T-helper 2 cell (primary cell): ENCODE results near the gene VAV2.

Experiments
- DNase-seq, 5 experiments: peaks; one replicate each; pipeline versions ENCODE4 v3.0.0 to v3.0.0-alpha.2; 2012 to 2022

The VAV2 gene

DNA sequence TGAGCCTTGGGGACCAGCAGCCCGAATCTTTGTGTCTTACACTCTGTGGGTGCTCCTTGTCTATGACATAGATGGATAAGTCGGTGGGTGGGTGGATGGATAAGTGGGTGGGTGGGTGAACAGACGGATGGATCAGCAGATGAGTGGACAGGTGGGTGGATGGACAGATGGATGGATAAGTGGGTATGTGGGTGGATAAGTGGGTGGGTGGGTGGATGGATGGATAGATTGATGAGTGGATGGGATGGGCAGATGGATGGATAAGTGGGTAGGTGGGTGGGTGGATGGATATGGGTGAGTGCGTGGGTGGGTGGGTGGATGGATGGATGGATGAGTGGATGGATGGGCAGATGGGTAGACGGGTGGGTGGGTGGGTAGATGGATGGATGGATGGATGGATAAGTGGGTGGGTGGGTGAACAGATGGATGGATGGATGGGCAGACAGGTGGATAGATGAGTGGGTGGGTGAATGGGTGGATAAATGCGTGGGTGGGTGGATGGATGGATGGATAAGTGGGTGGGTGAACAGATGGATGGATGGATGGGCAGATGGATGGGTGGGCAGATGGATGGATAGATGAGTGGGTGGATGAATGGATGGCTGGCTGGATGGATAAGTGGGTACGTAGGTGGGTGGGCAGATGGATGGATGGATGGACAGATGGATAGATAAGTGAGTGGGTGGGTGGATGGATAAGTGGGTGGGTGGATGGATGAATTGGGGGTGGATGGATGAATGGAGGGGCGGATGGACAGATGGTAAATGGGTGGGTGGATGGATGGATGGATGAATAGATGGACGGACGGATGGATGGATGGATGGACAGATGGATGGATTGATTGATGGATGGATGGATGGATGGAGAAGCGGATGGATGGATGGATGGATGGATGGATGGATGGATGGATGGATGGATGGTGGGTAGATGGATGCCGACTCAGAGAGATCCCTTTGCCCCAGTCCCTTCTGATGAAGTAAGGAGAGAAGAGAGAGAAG lies 121.2 kb downstream of the VAV2 start:
- DNase-seq: no peak

DNA sequence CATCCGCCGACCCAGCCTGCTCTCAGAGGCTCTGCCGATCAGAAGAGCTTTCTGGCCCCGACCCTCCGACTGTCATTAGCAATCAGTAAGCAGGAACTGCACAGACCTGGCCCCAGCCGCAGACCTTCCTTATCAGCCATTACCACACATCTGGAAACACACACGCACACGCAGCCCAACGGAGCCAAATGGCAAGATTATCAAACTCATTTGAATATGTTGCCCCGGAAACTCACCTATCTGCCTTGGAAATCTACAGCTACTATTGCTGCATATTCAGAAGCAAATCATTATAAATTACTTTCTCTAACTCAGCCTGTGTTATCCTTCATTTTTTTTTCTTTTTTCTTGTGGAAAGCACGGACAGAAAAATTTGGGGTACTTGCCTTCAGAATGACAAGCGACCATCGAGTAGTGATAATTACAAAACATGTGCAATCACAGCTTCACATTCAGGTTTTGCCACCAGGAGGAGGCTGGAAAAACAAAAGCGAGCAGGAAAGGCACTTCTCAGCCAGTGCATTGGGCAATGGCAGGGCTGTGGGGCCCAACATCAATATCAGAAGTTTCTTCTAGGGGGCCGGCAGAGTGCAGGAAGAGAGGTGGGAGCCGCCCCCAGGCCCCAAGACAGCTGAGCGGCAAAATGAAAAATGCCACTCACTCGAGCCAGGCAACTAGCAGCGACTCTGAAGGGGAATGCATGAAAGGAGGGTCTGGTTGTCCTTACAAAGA lies 122.3 kb downstream of the VAV2 start:
- peak in 2 of 5 experiments; percentile 5 to 92 for DNase-seq

DNA sequence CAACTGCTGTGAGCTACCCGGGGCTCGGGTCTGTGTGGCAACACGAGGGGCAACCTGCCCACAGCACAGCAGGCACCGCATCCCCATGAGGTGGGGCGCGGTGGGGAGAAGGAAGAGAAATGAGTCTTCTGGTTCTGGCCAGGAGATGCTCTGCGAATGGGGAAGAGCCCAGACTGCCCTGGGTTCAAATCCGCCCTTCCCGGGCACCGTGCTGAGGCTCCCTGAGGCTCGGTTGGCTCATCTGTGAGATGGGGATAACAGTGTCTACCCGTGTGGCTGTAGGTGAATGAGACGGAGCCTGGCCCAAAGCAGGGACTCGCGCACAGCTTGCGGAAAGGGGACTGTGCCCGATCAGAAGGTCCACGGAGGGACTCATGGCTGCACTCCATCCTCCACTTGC lies 123.9 kb downstream of the VAV2 start:
- no peak for DNase-seq

DNA sequence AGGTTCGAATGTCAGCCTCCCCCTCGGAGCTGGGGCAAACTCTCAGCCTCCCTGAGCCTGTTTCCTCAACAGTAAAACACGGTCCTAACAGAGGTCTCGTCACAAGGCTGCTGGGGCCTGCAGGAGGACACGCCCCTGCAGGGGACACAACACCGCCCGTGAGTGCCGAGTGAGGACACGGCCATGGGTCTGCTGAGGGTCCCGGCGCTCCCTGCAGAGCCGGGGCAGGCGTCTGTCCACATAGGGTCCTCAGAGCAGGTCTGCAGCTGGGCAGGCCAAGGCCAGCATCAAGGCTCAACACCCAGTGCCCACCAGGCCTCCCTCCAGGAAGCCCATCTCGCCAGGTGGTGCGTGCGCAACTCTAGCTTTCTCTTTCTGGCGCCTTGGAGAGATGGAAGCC lies 125.2 kb downstream of the VAV2 start:
- no peak for DNase-seq

DNA sequence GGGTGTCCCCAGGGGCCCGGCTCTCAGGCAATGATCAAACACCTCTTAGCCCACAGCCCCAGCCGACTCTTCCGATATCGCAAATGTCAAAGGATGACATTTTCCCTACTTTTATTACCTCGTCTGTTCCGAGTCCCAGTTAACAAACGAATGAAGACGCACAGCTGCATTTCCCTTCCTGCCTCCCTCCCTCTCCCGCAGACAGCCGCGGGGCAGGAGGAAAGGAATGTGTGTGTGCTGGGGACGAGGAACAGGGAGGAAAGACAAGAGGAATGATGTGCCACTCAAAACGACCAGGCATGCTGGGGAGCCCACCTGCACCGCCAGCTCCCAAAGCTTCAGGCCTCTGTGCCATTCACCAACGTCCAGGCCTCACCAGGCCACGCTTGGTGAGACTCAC lies 128.1 kb downstream of the VAV2 start:
- no peak for DNase-seq

DNA sequence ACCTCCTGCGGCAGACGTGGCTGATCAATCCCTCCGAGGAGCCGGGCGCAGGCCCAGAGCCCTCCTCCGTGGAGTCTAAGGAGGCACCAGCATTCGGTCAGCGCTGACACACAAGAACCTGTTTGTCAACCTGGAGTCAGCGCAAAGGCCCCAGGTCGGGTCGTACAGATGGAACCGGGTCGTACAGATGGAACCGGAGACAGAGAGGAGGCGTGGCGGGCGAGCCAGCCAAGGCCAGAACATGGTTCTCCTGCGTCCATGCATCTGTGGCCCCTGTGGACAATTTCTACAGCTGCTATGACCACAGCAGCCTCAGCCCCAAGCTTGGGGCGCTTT lies 128.9 kb downstream of the VAV2 start:
- DNase-seq: no peak

DNA sequence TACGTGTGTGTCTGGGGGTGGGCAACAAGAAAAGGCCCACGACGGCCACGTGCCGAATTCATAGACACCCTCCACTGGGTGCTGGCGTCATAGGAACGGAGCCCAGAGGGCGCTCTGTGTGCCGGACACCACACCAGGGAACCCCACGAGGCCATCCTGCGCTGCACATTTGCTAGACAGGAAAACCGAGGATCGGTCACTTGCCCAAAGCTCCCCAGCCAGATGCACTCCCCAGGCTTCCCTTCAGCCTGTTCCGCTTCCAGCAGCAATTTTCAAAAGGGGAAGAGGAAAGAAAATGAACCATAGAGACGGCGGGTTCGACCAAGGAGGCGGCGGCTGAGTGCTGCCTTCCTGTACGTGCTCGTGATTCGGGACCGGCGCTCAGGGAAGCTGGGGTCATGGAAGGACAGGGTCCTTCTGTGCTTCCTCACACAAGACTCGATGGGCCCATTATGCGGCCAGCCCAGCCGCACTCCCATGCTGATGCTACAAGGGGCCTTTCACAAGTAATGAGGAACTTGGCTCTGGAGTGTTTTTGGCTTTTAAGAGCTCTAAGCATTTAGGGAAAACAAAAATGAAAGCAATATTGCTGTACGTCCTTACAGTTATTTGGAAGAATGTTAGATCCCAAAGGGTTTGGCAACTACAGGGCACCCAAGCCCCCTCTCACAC lies 129.4 kb downstream of the VAV2 start:
- no peak for DNase-seq

DNA sequence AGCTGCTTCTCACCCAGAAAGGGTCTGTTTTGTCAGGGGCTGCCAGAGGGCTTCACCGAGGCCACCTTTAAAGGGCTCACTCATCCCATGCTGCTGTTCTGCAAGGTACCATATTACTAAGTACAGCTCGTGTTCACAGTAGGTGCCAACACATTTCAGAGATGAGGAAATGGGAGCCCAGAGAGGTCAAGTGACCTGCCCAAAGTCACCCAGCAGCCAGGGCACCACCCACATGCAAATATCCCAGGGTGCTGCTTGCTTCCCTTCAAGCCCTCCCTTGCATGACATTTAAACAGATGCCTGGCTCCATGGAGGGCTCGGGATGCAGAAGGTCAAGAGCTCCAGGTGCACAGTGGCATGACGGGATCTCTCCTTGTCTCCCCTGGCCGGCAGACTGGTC lies 130.4 kb downstream of the VAV2 start:
- no peak for DNase-seq

DNA sequence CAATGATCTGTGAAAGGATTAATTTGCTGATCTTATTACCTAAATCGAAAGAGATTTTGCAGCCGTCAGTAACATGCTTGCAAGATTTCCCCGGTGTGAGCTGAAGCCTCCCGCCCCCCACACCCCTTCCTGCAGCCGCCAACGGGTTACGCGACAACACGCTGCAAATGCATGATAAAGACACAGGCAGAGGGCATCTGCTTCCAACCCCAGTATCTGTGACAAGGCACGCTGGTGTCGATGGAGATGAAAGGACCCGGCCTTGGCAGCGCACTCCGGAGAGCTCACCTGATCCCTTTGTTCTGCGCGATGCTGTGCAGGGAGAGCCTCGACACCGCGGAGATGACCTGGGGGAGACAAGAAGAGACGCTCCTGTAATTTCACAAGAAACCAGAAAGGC lies 131.0 kb downstream of the VAV2 start:
- no peak for DNase-seq

DNA sequence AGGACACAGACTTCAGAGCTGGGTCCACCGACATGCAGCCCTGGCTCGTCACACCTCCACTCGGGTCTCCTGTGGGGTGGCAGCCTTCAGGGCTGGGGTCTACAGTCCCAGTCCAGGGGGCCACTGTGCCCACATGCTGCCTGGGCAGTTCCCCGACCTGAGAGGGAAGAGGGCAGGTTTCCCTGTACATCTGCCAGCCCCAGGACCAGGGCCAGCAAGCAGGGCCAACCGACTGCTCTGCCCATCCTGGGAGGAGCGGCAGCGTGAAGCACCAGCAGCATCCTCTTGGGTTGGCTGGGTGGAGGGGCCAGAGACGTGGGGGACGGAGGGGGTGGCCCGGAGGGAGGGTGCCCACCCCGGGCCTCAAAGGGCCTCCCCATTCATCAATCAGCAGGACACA lies 133.4 kb downstream of the VAV2 start:
- DNase-seq: no peak

DNA sequence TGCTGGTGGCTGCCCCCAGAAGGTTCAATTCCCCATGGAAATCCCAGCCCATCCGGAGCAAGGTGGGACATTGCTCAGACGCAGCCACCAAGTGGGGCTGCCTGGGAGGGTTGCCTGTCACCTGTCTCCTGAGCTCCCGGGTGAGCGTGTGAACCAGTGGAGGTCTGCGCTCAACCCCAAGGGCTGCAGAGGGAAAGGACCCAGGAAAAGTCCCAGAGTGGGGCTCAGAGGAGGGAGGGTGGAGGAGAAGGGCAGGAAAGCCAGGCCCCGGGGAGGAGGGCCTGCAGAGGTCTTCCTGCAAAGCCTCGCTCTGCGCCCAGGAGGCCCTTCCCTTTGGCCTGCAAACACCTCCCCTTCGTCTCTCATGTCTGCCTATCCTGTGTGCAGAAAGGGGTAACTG lies 134.5 kb downstream of the VAV2 start:
- no peak for DNase-seq

DNA sequence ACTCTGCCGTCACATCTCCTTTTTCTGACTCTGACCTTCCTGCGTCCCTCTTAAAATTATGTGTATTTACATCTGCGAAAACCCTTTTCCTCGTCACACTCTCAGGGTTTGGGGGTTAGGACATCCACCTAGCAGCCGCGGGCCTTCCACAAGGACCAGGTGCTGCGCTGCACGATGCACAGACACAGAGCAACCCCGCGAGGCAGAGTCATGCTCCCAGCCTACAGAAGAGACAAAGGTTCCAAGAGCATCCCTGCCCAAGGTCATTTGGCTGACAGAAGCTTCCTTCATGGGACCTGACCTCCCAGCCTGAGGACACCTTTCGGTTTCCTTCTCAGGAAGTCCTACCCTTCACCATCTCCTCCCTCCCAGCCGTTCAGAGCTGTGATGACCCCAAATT lies 135.3 kb downstream of the VAV2 start:
- no peak for DNase-seq

DNA sequence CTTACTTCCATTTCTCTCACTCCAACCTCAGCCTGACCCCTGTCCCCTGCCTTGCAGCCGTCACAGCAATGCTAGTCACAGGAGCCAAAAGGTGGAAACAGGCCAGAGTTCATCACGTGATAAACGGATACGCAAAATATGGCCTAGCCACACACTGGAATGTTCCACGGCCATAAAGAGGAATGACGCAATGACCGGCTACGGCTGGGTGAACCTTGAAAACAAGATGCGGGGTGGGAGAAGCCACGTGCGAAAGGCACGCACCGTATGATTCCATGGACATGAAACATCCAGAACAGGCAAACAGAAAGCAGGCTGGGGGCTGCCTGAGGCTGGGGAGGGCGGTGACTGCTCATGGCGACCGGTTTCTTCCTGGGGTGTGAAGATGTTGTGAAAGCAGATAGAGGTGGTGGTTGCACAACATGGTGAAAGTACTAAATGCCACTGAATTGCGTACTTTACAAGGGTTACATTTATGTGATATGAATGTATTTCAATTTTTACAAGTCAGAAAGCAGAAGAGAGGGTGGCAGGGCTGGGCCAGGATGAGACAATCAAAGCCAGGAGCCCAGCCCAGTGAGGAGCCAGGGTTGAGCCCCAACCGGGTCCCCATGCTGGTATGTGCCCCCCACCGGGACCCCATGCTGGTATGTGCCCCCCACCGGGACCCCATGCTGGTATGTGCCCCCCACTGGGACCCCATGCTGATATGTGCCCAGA lies 136.2 kb downstream of the VAV2 start:
- DNase-seq: no peak

DNA sequence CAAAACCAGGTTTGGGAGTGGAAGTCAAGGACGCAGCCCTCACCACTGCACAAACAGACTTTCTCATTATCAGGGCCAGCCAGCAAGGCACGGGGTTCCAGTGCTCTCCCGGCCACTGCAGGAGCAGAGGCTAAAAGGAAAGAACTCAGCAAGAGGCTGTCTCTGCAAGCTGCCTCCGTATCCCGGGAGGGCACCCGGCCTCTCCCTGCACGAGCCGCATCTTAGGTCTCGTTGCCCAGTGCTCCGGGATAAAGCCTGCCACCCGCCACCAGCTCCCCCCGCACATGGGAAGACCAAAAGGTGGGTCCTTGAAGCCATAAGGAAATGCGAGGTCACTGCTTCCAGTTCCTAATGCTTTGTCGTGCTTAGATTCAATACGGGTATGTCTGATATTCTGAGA lies 136.8 kb downstream of the VAV2 start:
- no peak for DNase-seq

DNA sequence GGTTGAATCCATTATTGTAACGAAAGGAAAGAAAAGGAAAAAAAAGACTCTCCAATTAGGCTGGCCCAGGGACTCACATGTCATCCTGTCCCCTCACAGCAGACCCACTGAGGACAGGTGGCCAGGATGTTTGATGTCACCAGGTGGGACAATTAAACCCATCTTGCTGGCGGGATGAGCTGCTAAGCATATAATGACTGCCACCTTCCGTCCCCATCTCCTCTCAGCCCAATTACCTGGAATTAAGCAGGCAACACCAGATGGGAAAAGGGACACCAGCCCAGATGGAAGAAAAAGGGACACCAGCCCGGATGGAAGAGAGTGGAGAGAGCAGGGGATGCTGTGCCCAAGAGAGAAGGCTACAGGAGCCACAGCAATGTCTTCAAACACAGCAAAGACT lies 137.4 kb downstream of the VAV2 start:
- DNase-seq: no peak

DNA sequence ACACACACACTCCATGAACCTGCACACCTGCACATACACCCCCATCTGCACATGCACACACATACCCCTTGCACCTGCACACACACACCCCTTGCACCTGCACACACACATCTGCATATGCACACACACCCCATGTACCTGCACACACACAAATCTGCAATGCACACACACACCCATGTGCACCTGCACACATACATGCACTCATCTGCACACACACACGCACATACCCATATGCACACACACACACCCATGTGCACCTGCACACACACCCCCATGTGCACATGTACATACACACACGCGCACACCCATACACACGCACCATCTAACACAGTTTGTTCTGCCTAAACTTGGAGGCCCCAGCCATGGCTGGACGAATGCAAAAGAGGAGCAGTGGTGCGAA lies 138.1 kb downstream of the VAV2 start:
- DNase-seq: no peak

DNA sequence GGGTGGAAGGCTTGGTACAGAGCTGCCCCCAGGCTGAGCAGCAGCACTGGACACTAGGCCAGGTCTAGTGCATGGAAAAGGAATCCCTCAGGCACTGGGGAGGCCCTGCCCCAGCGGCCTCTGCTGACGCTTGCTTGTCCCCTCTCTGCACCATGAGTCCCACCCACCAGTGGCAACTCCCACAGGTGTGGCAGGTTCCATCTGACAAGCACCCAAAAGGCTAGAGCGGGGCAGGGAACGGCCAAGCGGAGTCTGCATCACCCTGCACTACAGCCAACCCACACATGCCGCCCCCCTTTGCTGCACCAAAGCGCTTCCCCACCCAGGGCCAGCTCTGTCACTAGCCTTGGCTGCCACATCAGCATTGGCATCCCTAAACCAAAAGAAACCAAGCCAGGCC lies 138.8 kb downstream of the VAV2 start:
- DNase-seq: no peak

DNA sequence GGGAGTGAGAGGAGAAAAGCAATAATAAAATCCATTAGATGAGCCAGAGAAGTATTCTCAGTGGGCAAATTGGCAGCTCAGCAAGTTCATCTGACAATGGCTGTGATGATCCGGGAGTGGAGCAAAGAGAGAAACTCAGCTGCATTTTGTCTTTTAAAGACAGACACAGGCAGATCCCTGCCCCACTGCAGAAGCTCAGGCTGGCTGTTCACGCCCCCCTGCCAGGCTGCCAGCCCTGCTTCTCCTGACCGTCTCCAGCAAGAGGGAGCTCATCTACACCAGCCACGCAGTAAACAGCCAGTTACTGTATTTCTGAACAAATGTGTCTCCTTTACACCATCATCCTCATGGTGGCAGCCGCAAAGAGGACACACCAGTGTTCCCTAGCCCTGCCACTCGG lies 139.7 kb downstream of the VAV2 start:
- DNase-seq: no peak

DNA sequence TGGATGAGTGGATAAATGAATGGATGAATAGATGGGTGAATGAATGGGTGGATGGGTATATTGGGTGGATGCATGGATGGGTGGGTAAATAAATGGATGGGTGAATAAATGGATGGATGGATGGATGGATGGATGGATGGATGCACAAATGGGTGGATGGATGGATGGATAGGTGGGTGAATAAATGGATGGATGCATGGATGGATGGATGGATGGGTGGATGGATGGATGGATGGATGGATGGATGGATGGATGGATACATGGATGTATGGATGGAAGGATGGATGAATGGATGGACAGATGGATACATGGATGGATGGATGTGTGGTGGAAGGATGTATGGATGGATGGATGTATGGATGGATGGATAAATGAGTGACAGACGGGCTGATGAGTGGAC lies 140.4 kb downstream of the VAV2 start:
- no peak for DNase-seq

DNA sequence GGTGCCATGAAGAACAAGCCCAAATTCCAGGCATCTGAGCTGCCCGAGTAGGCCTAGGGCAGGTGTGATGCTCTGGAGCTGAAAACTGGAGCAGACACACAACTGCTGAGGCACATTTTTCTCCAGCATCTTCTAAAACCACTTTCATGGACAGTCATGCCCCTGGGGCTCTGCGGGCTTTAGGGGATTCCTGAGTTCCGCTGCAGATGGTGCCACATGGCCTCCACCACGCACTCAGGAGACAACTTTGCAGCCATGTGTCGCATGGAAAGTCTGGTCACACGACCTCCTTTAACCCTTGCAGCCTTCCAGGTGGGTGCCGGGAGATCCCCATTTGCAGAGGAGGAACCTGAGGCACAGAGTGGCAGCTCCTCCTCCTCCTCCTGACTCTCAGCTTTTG lies 141.2 kb downstream of the VAV2 start:
- DNase-seq: no peak

DNA sequence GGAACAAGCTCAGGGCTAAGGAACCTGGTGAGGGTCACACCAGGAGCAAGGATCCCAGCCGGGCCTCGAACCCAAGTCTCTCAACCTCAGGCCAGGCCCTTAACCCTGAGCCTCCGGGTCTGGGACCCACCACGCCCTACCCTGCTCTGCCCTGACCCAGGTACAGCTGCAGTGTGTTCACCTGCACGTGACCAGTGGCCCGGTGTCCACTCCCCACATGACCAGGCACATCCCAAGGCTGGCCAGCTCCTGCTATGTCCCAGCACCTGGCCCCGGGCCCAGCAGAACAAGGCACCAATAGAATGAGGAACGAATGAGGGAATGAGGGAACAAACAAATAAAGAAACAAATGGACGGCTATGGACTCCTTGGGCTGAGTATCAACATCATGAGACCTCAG lies 142.0 kb downstream of the VAV2 start:
- no peak for DNase-seq

DNA sequence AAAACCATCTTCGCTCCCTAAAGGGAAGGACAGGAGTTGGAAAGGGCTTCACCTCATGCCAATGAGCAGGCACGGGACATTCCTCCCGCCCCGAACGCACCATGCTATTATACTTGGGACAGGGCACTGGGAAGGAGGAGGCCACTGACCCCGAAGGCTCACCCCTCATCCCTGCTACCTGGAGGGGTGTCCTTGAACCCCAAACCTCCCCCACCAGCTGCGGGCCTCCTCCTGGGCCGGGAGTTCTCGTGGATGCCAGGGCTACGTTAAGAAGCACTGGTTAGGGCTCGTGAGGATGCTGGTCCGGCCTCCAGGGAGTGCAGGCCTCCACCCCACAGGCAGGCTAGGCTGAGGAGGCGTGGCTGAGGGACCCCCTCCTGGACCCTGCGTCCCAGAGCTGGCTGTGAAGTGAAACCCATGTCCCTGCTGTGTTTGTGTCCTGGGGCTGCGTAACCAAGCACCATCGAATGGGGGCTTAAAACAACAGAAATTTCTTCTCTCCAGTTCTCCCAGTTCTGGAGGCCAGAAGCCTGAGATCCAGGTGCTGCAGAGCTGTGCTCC lies 142.9 kb downstream of the VAV2 start:
- DNase-seq: no peak
